Measurements from ENCODE around the gene C9orf85. TPM values are rescaled to one million over a fixed set of nuclear protein-coding genes. Genes with fewer than 3 reads are reported as not detected.

Gene C9orf85
- total and polyA plus RNA-seq, 2 of the 8 experiments (the other 6 are each of a cell fraction or from before 2014, with no cell fraction given), result 6.3 to 14.5 TPM

DNA sequence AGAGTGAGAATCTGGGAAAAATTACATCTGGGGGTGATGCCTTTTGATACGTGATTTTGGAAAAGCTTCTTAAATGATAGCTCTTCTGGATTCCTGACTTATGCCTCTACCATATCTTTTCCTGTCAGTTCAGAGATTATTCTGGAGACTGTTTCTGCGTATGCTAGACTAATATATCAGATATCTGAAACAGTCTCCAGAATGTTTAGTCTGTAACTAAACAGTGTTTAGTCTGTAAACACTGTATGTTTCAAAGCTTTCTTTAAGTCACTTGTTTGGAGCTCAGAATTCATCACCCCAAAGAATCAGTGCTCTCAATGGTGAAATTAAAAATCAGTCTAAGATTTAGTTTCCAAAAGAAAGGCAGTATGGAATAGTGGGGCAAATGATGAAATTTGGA lies 19.7 kb downstream of the C9orf85 start (continued):
- TF ChIP-seq, protein P1, sequence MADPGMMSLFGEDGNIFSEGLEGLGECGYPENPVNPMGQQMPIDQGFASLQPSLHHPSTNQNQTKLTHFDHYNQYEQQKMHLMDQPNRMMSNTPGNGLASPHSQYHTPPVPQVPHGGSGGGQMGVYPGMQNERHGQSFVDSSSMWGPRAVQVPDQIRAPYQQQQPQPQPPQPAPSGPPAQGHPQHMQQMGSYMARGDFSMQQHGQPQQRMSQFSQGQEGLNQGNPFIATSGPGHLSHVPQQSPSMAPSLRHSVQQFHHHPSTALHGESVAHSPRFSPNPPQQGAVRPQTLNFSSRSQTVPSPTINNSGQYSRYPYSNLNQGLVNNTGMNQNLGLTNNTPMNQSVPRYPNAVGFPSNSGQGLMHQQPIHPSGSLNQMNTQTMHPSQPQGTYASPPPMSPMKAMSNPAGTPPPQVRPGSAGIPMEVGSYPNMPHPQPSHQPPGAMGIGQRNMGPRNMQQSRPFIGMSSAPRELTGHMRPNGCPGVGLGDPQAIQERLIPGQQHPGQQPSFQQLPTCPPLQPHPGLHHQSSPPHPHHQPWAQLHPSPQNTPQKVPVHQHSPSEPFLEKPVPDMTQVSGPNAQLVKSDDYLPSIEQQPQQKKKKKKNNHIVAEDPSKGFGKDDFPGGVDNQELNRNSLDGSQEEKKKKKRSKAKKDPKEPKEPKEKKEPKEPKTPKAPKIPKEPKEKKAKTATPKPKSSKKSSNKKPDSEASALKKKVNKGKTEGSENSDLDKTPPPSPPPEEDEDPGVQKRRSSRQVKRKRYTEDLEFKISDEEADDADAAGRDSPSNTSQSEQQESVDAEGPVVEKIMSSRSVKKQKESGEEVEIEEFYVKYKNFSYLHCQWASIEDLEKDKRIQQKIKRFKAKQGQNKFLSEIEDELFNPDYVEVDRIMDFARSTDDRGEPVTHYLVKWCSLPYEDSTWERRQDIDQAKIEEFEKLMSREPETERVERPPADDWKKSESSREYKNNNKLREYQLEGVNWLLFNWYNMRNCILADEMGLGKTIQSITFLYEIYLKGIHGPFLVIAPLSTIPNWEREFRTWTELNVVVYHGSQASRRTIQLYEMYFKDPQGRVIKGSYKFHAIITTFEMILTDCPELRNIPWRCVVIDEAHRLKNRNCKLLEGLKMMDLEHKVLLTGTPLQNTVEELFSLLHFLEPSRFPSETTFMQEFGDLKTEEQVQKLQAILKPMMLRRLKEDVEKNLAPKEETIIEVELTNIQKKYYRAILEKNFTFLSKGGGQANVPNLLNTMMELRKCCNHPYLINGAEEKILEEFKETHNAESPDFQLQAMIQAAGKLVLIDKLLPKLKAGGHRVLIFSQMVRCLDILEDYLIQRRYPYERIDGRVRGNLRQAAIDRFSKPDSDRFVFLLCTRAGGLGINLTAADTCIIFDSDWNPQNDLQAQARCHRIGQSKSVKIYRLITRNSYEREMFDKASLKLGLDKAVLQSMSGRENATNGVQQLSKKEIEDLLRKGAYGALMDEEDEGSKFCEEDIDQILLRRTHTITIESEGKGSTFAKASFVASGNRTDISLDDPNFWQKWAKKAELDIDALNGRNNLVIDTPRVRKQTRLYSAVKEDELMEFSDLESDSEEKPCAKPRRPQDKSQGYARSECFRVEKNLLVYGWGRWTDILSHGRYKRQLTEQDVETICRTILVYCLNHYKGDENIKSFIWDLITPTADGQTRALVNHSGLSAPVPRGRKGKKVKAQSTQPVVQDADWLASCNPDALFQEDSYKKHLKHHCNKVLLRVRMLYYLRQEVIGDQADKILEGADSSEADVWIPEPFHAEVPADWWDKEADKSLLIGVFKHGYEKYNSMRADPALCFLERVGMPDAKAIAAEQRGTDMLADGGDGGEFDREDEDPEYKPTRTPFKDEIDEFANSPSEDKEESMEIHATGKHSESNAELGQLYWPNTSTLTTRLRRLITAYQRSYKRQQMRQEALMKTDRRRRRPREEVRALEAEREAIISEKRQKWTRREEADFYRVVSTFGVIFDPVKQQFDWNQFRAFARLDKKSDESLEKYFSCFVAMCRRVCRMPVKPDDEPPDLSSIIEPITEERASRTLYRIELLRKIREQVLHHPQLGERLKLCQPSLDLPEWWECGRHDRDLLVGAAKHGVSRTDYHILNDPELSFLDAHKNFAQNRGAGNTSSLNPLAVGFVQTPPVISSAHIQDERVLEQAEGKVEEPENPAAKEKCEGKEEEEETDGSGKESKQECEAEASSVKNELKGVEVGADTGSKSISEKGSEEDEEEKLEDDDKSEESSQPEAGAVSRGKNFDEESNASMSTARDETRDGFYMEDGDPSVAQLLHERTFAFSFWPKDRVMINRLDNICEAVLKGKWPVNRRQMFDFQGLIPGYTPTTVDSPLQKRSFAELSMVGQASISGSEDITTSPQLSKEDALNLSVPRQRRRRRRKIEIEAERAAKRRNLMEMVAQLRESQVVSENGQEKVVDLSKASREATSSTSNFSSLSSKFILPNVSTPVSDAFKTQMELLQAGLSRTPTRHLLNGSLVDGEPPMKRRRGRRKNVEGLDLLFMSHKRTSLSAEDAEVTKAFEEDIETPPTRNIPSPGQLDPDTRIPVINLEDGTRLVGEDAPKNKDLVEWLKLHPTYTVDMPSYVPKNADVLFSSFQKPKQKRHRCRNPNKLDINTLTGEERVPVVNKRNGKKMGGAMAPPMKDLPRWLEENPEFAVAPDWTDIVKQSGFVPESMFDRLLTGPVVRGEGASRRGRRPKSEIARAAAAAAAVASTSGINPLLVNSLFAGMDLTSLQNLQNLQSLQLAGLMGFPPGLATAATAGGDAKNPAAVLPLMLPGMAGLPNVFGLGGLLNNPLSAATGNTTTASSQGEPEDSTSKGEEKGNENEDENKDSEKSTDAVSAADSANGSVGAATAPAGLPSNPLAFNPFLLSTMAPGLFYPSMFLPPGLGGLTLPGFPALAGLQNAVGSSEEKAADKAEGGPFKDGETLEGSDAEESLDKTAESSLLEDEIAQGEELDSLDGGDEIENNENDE (IDR thresholded peaks at IDR 0.05; ENCODE audit: insufficient replicate concordance, low read length), result no peak
- TF ChIP-seq POU5F1 (IDR thresholded peaks at IDR 0.05; ENCODE audit: low read depth, low read length), result no peak
- no peak for TF ChIP-seq BACH1 (IDR thresholded peaks at IDR 0.05; ENCODE audit: low read length)
- TF ChIP-seq CBX5 (IDR thresholded peaks at IDR 0.05; ENCODE audit: low read depth, low read length), result no peak
- no peak for TF ChIP-seq KDM5A (IDR thresholded peaks at IDR 0.05; ENCODE audit: low read length)
